ENCODE measurements around the gene RPS6KA5.

The RPS6KA5 gene

DNA sequence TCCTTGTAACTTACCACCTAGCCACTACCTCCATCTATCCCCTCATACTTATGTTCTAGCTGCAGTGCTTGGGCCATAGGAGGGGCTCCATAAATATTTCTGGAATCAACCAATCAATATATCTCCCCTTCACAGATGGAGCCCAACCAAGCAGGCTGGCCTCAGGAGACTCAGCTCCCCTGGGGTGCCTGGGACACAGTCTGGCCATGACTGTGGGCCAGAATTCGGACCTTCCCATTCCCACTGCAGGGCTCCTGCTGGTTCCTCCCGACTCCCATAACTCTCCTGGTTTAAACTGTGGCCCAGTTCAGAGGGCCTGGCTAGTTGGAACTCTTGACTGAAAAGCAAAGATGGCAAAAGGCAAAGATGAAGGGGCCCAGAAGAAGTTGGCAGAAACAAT lies 257.2 kb downstream of the RPS6KA5 start:
- no peak for DNase-seq

DNA sequence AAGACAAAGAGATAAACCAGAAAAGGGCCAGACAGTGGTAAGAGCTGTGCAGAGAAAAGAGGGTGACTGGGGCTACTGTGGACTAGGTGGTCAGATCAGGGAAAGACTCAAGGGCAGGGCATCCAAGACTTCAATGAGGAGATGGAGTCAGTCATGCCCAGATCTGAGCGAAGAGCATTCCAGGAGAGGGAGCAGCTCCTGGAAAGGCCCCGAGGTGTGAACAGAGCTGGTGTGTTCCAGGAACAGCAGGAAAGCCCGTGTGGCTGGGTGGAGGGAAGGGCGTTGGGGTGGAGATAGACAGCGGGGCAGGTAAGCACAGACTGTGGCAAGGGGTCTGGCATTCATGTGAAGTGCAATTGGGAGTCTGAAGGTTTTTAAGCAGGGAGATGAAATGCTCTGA lies 261.0 kb downstream of the RPS6KA5 start:
- no peak for DNase-seq

DNA sequence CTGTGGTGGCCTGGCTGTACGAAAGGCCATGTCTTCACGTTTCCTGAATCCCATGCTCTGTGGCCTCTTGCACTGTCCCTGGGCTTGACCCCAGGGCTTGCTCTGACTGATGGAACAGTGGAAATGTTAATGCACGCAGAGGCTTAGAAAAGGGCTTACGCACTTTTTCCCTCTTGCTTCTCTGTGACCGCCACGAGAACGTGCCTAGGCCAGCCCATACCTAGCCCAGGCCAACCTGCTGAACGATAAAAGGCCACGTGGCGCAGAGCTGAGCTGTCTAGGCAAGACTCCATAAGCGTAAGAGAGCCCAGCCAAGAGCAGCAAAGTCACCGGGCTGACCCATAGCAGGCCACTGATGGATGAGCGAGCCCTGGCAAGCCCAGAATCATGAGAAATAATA lies 262.5 kb downstream of the RPS6KA5 start:
- no peak for DNase-seq
